PC-9 (cell line): ENCODE measurements around the gene TBL1XR1.

ENCODE experiments used
- EZH2 ChIP-seq: fragments of 200-600 bp; sonication (generic); IDR thresholded peaks from 2 replicates; pipeline ENCODE4 v1.8.0; 2017; ENCODE audit warnings: antibody characterized with exemption, low read depth
- TF ChIP-seq, protein P1 (sequence below): fragments of 200-600 bp; sonication (generic); conservative IDR thresholded peaks from 2 replicates; pipeline ENCODE4 v1.6.1; 2017; ENCODE audit warnings: mixed run types, antibody characterized with exemption, mild to moderate bottlenecking, moderate library complexity

DNA sequence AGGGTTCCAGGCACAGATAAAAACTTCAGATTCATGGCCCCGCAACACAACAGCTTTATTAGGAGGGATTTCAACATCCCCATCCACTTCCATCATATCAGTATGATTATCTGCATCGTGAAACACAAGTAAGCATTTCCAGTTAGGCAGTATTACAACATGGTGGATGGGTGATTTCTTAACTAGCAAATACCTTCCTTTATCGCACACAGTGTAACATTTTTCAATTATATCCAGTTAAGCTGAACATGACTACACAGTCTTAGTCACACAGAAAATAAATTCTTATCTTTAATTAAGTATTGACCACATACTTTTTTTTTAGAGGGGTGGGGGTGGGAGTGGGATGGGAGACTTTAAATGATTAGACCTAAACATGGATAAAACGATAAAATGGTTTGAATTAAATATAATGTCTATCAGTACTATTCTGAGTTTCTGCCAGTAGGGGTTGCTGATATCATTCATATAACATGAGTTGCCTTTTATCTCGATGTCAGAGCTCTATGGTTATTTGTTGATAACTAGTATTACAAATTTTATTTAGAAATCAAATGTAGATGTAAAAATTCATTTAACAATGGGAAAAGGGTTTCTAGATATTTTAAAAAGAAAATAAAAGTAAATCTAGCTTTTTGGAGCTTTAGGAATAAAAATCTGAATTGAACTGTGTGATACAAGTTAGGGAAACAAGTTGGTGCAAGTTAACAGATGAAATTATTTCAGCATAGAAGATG, 146.6 kb downstream of the TBL1XR1 start:
- TF ChIP-seq, protein P1, sequence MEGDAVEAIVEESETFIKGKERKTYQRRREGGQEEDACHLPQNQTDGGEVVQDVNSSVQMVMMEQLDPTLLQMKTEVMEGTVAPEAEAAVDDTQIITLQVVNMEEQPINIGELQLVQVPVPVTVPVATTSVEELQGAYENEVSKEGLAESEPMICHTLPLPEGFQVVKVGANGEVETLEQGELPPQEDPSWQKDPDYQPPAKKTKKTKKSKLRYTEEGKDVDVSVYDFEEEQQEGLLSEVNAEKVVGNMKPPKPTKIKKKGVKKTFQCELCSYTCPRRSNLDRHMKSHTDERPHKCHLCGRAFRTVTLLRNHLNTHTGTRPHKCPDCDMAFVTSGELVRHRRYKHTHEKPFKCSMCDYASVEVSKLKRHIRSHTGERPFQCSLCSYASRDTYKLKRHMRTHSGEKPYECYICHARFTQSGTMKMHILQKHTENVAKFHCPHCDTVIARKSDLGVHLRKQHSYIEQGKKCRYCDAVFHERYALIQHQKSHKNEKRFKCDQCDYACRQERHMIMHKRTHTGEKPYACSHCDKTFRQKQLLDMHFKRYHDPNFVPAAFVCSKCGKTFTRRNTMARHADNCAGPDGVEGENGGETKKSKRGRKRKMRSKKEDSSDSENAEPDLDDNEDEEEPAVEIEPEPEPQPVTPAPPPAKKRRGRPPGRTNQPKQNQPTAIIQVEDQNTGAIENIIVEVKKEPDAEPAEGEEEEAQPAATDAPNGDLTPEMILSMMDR = peak; percentile 90
- TF ChIP-seq EZH2 = no peak
